ENCODE results near the gene LMTK2. TPM values are rescaled to one million over a fixed set of nuclear protein-coding genes. Genes with fewer than 3 reads are reported as not detected.

LMTK2 gene
- total RNA-seq, 5 donors from 2014 or later (not counting 1 experiment from before 2014, with no cell fraction given), result 15.4 to 26.8 (median 23.4) TPM

- H3K27me3 Mint-ChIP-seq, result peaks cover 17% of the 10 kb centered on the region in 2 donors
- Histone ChIP-seq H3K4me3 (ENCODE audit: control insufficient read depth in 1 of 2, extremely low read depth in 1 of 2, low read length in 1 of 2) (no peak overlapping the region), H3K27ac (ENCODE audit: low read length) (no peak overlapping the region), H3K9me3 (peaks cover 12% of the 10 kb centered on the region), H3K27me3 (replicated peaks in 1 of 2; ENCODE audit: control insufficient read depth in 2 of 2, extremely low read depth in 1 of 2, insufficient read depth in 2 of 2, low read length in 1 of 2) (peaks cover 0 to 6% of the 10 kb centered on the region in 2 experiments), H3K4me1 (ENCODE audit: control insufficient read depth in 1 of 2, extremely low read depth in 1 of 2, insufficient read depth in 2 of 2, low read length in 2 of 2) (no peaks in the 10 kb centered on the region), H3K36me3 (ENCODE audit: control insufficient read depth in 2 of 2, extremely low read depth in 1 of 2, insufficient read depth in 1 of 2, low read length in 1 of 2) (no peaks in the 10 kb centered on the region)
- no peak overlapping the region for H3K4me3 Mint-ChIP-seq
- H3K36me3 Mint-ChIP-seq, result peaks cover 8% of the 10 kb centered on the region
- H3K9me3 Mint-ChIP-seq, result peaks cover 18 to 55% (median 29%) of the 10 kb centered on the region in 3 donors
- POLR2A ChIA-PET, result interaction anchor here in 1 of 2 donors (0.6 to 1.1 kb wide), 2 partner anchors 72 to 207 kb away, joined by 3 to 7 read pairs; no protein-coding TSS in a partner anchor
- H3K4me1 Mint-ChIP-seq, result no peaks in the 10 kb centered on the region
- DNase-seq (no peak), ATAC-seq (replicated peaks in 1 of 4) (no peak)
- H3K27ac Mint-ChIP-seq, result no peak overlapping the region
- no CpG with 5 or more reads among the region's 1 CpG for WGBS (ENCODE audit: insufficient coverage)
- CTCF ChIA-PET, result interaction anchor here in 1 of 2 donors (1.0 kb wide), 1 partner anchor 9 kb away, joined by 4 read pairs; no protein-coding TSS in a partner anchor
Measured at GRCh38 chr7:98097042-98097645, 9.5 kb upstream of the LMTK2 start.

- peaks cover 8% of the 10 kb centered on the region for H3K36me3 Mint-ChIP-seq
- no CpG with 5 or more reads among the region's 1 CpG for WGBS (ENCODE audit: insufficient coverage)
- H3K4me3 Mint-ChIP-seq, result no peak overlapping the region
- peaks cover 13 to 28% of the 10 kb centered on the region in 2 donors for H3K27me3 Mint-ChIP-seq
- no peak for ATAC-seq (replicated peaks in 1 of 4)
- no peak for DNase-seq
- Histone ChIP-seq H3K4me1 (ENCODE audit: control insufficient read depth in 1 of 2, extremely low read depth in 1 of 2, insufficient read depth in 2 of 2, low read length in 2 of 2) (no peaks in the 10 kb centered on the region), H3K9me3 (peaks cover 12% of the 10 kb centered on the region), H3K36me3 (ENCODE audit: control insufficient read depth in 2 of 2, extremely low read depth in 1 of 2, insufficient read depth in 1 of 2, low read length in 1 of 2) (no peaks in the 10 kb centered on the region), H3K27ac (ENCODE audit: low read length) (no peak overlapping the region), H3K27me3 (replicated peaks in 1 of 2; ENCODE audit: control insufficient read depth in 2 of 2, extremely low read depth in 1 of 2, insufficient read depth in 2 of 2, low read length in 1 of 2) (peaks cover 0 to 17% of the 10 kb centered on the region in 2 experiments), H3K4me3 (ENCODE audit: control insufficient read depth in 1 of 2, extremely low read depth in 1 of 2, low read length in 1 of 2) (no peak overlapping the region)
- peaks cover 18 to 48% (median 27%) of the 10 kb centered on the region in 3 donors for H3K9me3 Mint-ChIP-seq
- CTCF ChIA-PET, result no interaction called here
- POLR2A ChIA-PET, result no interaction called here
- no peak overlapping the region for H3K27ac Mint-ChIP-seq
- no peaks in the 10 kb centered on the region for H3K4me1 Mint-ChIP-seq
Measured at GRCh38 chr7:98100088-98100487, 6.6 kb upstream of the LMTK2 start.

DNA sequence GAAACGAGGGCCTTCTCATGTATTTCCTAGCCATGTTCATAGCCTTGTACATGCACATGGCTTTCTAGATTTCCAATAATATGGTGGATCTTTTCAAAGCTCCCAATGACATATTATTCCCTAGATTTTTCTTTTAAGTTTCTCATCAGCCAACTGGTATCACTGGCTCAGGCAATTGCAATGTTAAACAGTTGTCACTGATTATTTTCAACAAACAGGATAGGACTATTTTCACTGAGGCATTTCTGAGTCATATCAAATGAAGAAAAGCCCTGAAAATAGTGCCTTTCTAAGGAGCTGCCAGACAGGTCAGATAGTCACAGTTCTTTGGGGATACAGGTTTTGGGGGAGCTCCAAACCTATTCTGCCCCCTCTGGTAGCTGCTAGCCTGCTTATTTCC, 4.5 kb upstream of the LMTK2 start:
- H3K9me3 Mint-ChIP-seq, result peaks cover 14 to 33% (median 18%) of the 10 kb centered on the region in 3 donors
- no peak overlapping the region for H3K27ac ChIP-seq (ENCODE audit: low read length)
- ATAC-seq (replicated peaks in 1 of 4), result no peak
- peaks cover 4% of the 10 kb centered on the region for H3K36me3 Mint-ChIP-seq
- peaks cover 0 to 17% of the 10 kb centered on the region in 2 experiments for H3K27me3 ChIP-seq (replicated peaks in 1 of 2; ENCODE audit: control insufficient read depth in 2 of 2, extremely low read depth in 1 of 2, insufficient read depth in 2 of 2, low read length in 1 of 2)
- 100% methylated on average over 1 of the region's 1 CpG for WGBS (ENCODE audit: insufficient coverage)
- no peak for DNase-seq
- H3K4me1 Mint-ChIP-seq, result peaks cover 7 to 9% (median 9%) of the 10 kb centered on the region in 3 donors
- H3K4me1 ChIP-seq (ENCODE audit: control insufficient read depth in 1 of 2, extremely low read depth in 1 of 2, insufficient read depth in 2 of 2, low read length in 2 of 2), result peaks cover 0 to 7% of the 10 kb centered on the region in 2 experiments
- H3K27ac Mint-ChIP-seq, result no peak overlapping the region
- no peak overlapping the region for H3K4me3 Mint-ChIP-seq
- POLR2A ChIA-PET, result no interaction called here
- peaks cover 13 to 21% of the 10 kb centered on the region in 2 donors for H3K27me3 Mint-ChIP-seq
- no peaks in the 10 kb centered on the region for H3K36me3 ChIP-seq (ENCODE audit: control insufficient read depth in 2 of 2, extremely low read depth in 1 of 2, insufficient read depth in 1 of 2, low read length in 1 of 2)
- H3K4me3 ChIP-seq (ENCODE audit: control insufficient read depth in 1 of 2, extremely low read depth in 1 of 2, low read length in 1 of 2), result no peak overlapping the region
- CTCF ChIA-PET, result interaction anchor here in 1 of 2 donors (0.6 to 1.0 kb wide), 2 partner anchors 66 to 349 kb away, joined by 3 read pairs; no protein-coding TSS in a partner anchor
- peaks cover 9% of the 10 kb centered on the region for H3K9me3 ChIP-seq

- H3K27ac Mint-ChIP-seq, result peak overlapping the region in 1 of 2 donors; percentile 74
- H3K4me1 ChIP-seq (ENCODE audit: control insufficient read depth in 1 of 2, extremely low read depth in 1 of 2, insufficient read depth in 2 of 2, low read length in 2 of 2), result peaks cover 10 to 18% of the 10 kb centered on the region in 2 experiments
- peak overlapping the region; percentile 94 to 97 (median 95) for H3K4me3 Mint-ChIP-seq
- H3K4me1 Mint-ChIP-seq, result peaks cover 41 to 44% (median 42%) of the 10 kb centered on the region in 3 donors
- no peak overlapping the region for H3K27ac ChIP-seq (ENCODE audit: low read length)
- WGBS (ENCODE audit: insufficient coverage), result 57% methylated on average over 5 of the region's 6 CpGs
- ChIA-PET POLR2A (interaction anchor here (0.5 to 1.3 kb wide), 3 partner anchors 10 to 26 kb away, joined by 4 to 8 read pairs (median 5); no protein-coding TSS in a partner anchor), CTCF (interaction anchor here (0.5 to 2.5 kb wide), 15 partner anchors 9 to 1241 kb away, joined by 3 to 29 read pairs (median 4); no protein-coding TSS in a partner anchor)
- H3K36me3 ChIP-seq (ENCODE audit: control insufficient read depth in 2 of 2, extremely low read depth in 1 of 2, insufficient read depth in 1 of 2, low read length in 1 of 2), result no peaks in the 10 kb centered on the region
- H3K27me3 Mint-ChIP-seq, result peaks cover 7 to 19% of the 10 kb centered on the region in 2 donors
- DNase-seq, result peak in 1 of 35 experiments; percentile 10
- peaks cover 3 to 9% (median 3%) of the 10 kb centered on the region in 3 donors for H3K9me3 Mint-ChIP-seq
- H3K36me3 Mint-ChIP-seq, result peaks cover 3% of the 10 kb centered on the region
- H3K9me3 ChIP-seq, result no peaks in the 10 kb centered on the region
- ATAC-seq (replicated peaks in 1 of 4), result peak in 1 of 4 experiments; percentile 7
- peaks cover 0 to 17% of the 10 kb centered on the region in 2 experiments for H3K27me3 ChIP-seq (replicated peaks in 1 of 2; ENCODE audit: control insufficient read depth in 2 of 2, extremely low read depth in 1 of 2, insufficient read depth in 2 of 2, low read length in 1 of 2)
- no peak overlapping the region for H3K4me3 ChIP-seq (ENCODE audit: control insufficient read depth in 1 of 2, extremely low read depth in 1 of 2, low read length in 1 of 2)
Measured at GRCh38 chr7:98105942-98106544, 619 bp upstream of the LMTK2 start.

- CTCF ChIA-PET, result interaction anchor here (0.8 to 1.1 kb wide), 3 partner anchors 24 to 61 kb away, joined by 3 to 4 read pairs (median 3); no protein-coding TSS in a partner anchor
Measured at GRCh38 chr7:98107313-98107721, 655 bp downstream of the LMTK2 start.

More at GRCh38 chr7:98107313-98107721, 655 bp downstream of the LMTK2 start:
- Mint-ChIP-seq H3K27me3 (peaks cover 4 to 12% of the 10 kb centered on the region in 2 donors), H3K4me3 (peak overlapping the region; percentile 94 to 97 (median 95)), H3K9me3 (peaks cover 0 to 1% (median 0%) of the 10 kb centered on the region in 3 donors), H3K36me3 (peaks cover 5% of the 10 kb centered on the region), H3K4me1 (peaks cover 53 to 57% (median 54%) of the 10 kb centered on the region in 3 donors), H3K27ac (peak overlapping the region in 1 of 2 donors; percentile 73)
- Histone ChIP-seq H3K27ac (ENCODE audit: low read length) (no peak overlapping the region), H3K4me1 (ENCODE audit: control insufficient read depth in 1 of 2, extremely low read depth in 1 of 2, insufficient read depth in 2 of 2, low read length in 2 of 2) (peaks cover 10 to 18% of the 10 kb centered on the region in 2 experiments), H3K27me3 (replicated peaks in 1 of 2; ENCODE audit: control insufficient read depth in 2 of 2, extremely low read depth in 1 of 2, insufficient read depth in 2 of 2, low read length in 1 of 2) (peaks cover 0 to 14% of the 10 kb centered on the region in 2 experiments), H3K4me3 (ENCODE audit: control insufficient read depth in 1 of 2, extremely low read depth in 1 of 2, low read length in 1 of 2) (peak overlapping the region; percentile 66 to 77), H3K36me3 (ENCODE audit: control insufficient read depth in 2 of 2, extremely low read depth in 1 of 2, insufficient read depth in 1 of 2, low read length in 1 of 2) (no peaks in the 10 kb centered on the region), H3K9me3 (no peaks in the 10 kb centered on the region)
- WGBS (ENCODE audit: insufficient coverage), result under 1% methylated on average over 18 of the region's 32 CpGs
- ATAC-seq (replicated peaks in 1 of 4) (peak in 2 of 4 experiments; percentile 5), DNase-seq (peak in 5 of 35 experiments; percentile 1 to 41 (median 4))
- POLR2A ChIA-PET, result interaction anchor here (0.7 to 1.2 kb wide), 2 partner anchors 13 to 14 kb away, joined by 4 read pairs; no protein-coding TSS in a partner anchor

Measured in T-cell (primary cell).